ENCODE measurements around the gene TMEM179. TPM values are rescaled to one million over a fixed set of nuclear protein-coding genes. Genes with fewer than 3 reads are reported as not detected.

TMEM179 gene
- polyA plus RNA-seq, 1 donor from 2014 or later, result 20.3 TPM

GRCh38 chr14:104563742-104564615 lies 40.6 kb downstream of the TMEM179 start:
- no peak overlapping the region for H3K4me2 ChIP-seq (ENCODE audit: low read length)
- TF ChIP-seq RAD21 (conservative IDR thresholded peaks at IDR 0.05), result peak; percentile 99
- no peak for TF ChIP-seq TAF1 (IDR thresholded peaks at IDR 0.05; ENCODE audit: low read depth)
- TF ChIP-seq EP300 (conservative IDR thresholded peaks at IDR 0.05; ENCODE audit: poor library complexity, severe bottlenecking), result no peak
- TF ChIP-seq CTCF (IDR thresholded peaks at IDR 0.05; ENCODE audit: poor library complexity, severe bottlenecking), result peak; percentile 96
- peak; percentile 100 for TF ChIP-seq SMC3 (conservative IDR thresholded peaks at IDR 0.05; ENCODE audit: poor library complexity)
- no peaks in the 10 kb centered on the region for H4K20me1 ChIP-seq (ENCODE audit: insufficient read depth)
- no peaks in the 10 kb centered on the region for H3F3A ChIP-seq (ENCODE audit: insufficient read depth, low read length, poor library complexity, severe bottlenecking)
- no peaks in the 10 kb centered on the region for H3K9me3 ChIP-seq (ENCODE audit: low read length)
- H2AFZ ChIP-seq (ENCODE audit: low read depth, low read length), result no peak overlapping the region
- H3K36me3 ChIP-seq (ENCODE audit: insufficient read depth, low read length), result no peaks in the 10 kb centered on the region
- no peaks in the 10 kb centered on the region for H3K9me2 ChIP-seq (ENCODE audit: insufficient read depth, low read length)
- no peaks in the 10 kb centered on the region for H3K79me2 ChIP-seq (replicated peaks; ENCODE audit: insufficient read depth, low read length)
- H3K4me3 ChIP-seq (ENCODE audit: low read length), result no peak overlapping the region
- H3K9ac ChIP-seq (ENCODE audit: low read length), result no peak overlapping the region
- no peak overlapping the region for H3K27ac ChIP-seq (ENCODE audit: low read length)
- no peaks in the 10 kb centered on the region for H3K27me3 ChIP-seq (ENCODE audit: insufficient read depth, low read depth, low read length)

GRCh38 chr14:104563191-104563741 lies 41.3 kb downstream of the TMEM179 start:
- Histone ChIP-seq H3K27ac (ENCODE audit: low read length) (no peak overlapping the region), H3K9ac (ENCODE audit: low read length) (no peak overlapping the region), H3K9me2 (ENCODE audit: insufficient read depth, low read length) (no peaks in the 10 kb centered on the region), H3K27me3 (ENCODE audit: insufficient read depth, low read depth, low read length) (no peaks in the 10 kb centered on the region), H3K4me2 (ENCODE audit: low read length) (no peak overlapping the region), H3K36me3 (ENCODE audit: insufficient read depth, low read length) (no peaks in the 10 kb centered on the region), H3K4me3 (ENCODE audit: low read length) (no peak overlapping the region), H2AFZ (ENCODE audit: low read depth, low read length) (no peak overlapping the region), H3K9me3 (ENCODE audit: low read length) (no peaks in the 10 kb centered on the region), H3K79me2 (replicated peaks; ENCODE audit: insufficient read depth, low read length) (no peaks in the 10 kb centered on the region), H3F3A (ENCODE audit: insufficient read depth, low read length, poor library complexity, severe bottlenecking) (no peaks in the 10 kb centered on the region), H4K20me1 (ENCODE audit: insufficient read depth) (no peaks in the 10 kb centered on the region)
- TF ChIP-seq TAF1 (IDR thresholded peaks at IDR 0.05; ENCODE audit: low read depth) (no peak), EZH2 (IDR thresholded peaks at IDR 0.05; ENCODE audit: borderline replicate concordance, insufficient read depth, low read length, poor library complexity, severe bottlenecking) (no peak), MXI1 (conservative IDR thresholded peaks at IDR 0.05; ENCODE audit: poor library complexity, severe bottlenecking) (no peak), SMC3 (conservative IDR thresholded peaks at IDR 0.05; ENCODE audit: poor library complexity) (no peak), RAD21 (conservative IDR thresholded peaks at IDR 0.05) (no peak), CTCF (IDR thresholded peaks at IDR 0.05; ENCODE audit: poor library complexity, severe bottlenecking) (no peak), REST (IDR thresholded peaks at IDR 0.05; ENCODE audit: borderline replicate concordance) (no peak), EP300 (conservative IDR thresholded peaks at IDR 0.05; ENCODE audit: poor library complexity, severe bottlenecking) (no peak), POLR2AphosphoS5 (IDR thresholded peaks at IDR 0.05) (no peak)

Data from neural cell (in vitro differentiated cells).